Hindlimb muscle (tissue), 1 donor: ENCODE data around the gene ISOC2. TPM values are rescaled to one million over a fixed set of nuclear protein-coding genes. Genes with fewer than 3 reads are reported as not detected.
"Not testable (repeated sequence)": the region's sequence is repeated elsewhere in the genome, so short reads cannot be mapped to it uniquely, and the experiment has no call there.

Experiments
- DNase-seq: peaks from one replicate; pipeline ENCODE4 v3.0.0-alpha.2; 2013
- polyA plus RNA-seq: library from polyadenylated mRNA; unstranded; fragments of 120-200 nt; gene quantifications from one replicate; pipeline ENCODE4 v1.2.1, GENCODE V29; 2013; ENCODE audit not compliant: insufficient read length

ISOC2 gene
- polyA plus RNA-seq, 1 donor = 36.1 TPM

DNA sequence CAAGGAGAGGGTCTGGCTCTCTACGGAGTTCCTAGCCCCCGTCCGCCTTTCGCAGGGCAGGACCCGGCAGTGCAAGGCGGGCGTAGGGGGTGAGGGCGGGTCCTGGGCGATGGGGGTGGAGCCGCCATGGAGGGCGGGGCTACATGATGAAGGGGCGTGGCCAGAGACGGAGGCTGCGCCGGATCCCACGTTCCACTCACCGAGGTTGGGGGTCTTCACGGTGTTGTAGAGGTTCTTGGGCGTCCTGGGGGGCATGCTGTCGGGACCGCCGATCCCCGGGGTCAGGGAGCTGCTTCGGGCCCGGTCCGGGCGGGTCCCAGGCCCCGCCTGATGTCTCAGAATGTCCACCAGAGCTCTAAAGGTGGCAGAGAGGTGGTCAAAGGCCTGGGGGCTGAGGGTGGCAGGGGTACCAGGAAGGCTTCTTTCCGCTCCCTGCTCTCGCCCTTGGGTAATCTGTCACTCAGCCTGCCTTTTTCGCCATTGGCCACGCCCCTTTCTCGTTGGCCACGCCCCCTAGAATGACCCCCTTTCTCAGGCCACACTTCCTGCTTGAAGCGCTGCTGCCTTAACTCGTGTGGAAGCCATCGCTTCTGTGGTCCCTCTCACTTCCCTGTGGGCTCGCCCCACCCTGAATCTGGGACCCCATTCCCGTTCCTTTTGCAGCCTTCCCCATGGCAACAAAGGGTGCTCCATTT is 20.9 kb downstream of the ISOC2 start:
- DNase-seq = no peak

GRCh38 chr19:55439052-55439451 is 22.4 kb downstream of the ISOC2 start:
- no peak for DNase-seq

DNA sequence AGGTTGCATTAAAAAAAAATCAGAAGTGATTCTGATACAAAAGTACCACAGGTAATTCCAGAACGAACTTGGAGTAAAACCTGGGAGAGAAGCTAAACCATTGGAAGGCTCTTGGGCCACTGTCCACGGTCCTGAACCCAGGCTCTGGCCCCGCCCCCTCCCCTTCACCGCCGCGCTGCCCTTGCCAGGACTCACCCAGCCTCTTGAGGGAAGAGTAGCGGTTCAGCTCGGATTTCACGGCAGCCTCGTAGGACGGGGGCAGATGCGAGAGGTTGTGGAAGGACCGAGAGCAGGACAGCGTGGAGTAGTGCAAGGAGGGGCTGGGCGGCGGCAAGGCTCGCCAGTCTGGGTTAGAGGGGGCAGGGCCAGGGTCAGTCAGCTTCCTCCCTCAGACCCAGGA is 24.0 kb downstream of the ISOC2 start:
- peak; percentile 75 for DNase-seq

GRCh38 chr19:55436847-55437246 is 24.6 kb downstream of the ISOC2 start:
- DNase-seq = no peak

DNA sequence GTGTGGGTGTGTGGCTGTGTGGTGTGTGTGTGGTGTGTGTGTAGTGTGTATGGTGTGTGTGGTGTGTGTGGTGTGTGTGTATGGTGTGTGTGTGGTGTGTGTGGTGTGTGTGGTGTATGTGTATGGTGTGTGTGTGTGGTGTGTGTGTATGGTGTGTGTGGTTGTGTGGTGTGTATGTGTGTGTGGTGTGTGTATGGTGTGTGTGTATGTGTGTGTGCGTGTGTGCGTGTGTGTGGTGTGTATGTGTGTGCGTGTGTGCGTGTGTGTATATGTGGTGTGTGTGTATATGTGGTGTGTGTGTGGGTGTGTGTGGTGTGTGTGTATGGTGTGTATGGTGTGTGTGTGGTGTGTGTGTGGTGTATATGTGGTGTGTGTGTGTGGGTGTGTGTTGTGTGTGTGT is 26.4 kb downstream of the ISOC2 start:
- DNase-seq = no peak

DNA sequence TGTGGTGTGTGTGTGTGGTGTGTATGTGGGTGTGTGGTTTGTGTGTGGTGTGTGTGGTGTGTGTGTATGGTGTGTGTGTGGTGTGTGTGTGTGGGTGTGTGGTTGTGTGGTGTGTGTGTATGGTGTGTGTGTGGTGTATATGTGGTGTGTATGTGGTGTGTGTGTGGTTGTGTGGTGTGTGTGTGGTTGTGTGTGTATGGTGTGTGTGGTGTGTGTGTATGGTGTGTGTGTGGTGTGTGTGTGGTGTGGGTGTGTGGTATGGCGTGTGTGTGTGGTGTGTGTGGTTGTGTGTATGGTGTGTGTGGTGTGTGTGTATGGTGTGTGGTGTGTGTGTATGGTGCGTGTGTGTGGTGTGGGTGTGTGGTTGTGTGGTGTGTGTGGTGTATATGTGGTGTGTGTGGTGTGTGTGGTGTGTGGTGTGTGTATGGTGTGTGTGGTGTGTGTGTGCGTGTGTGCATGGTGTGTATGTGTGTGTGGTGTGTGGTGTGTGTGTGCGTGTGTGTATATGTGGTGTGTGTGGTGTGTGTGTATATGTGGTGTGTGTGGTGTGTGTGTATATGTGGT is 27.0 kb downstream of the ISOC2 start:
- no peak for DNase-seq

DNA sequence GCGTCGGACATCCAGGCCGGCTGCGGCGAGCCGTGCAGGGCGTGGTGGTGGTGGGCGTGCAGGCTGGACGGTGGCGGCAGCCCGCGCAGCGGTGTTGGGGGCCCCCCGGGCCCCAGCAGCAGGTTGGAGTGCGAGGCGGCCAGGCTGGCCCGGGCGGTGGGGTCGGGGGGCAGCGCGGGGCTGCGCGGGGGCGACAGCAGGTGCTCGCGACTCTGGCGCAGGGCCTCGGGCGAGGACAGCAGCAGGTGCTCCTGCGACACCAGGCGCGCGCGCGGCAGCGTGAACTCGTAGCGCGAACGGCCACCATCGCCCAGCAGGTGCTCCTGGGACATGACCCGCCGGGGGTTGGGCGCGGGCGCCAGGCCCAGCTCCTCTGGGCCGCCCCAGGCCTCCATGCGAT is 28.1 kb downstream of the ISOC2 start:
- no peak for DNase-seq

GRCh38 chr19:55432241-55432959 is 29.0 kb downstream of the ISOC2 start:
- no peak for DNase-seq

GRCh38 chr19:55431183-55431582 is 30.3 kb downstream of the ISOC2 start:
- no peak for DNase-seq

DNA sequence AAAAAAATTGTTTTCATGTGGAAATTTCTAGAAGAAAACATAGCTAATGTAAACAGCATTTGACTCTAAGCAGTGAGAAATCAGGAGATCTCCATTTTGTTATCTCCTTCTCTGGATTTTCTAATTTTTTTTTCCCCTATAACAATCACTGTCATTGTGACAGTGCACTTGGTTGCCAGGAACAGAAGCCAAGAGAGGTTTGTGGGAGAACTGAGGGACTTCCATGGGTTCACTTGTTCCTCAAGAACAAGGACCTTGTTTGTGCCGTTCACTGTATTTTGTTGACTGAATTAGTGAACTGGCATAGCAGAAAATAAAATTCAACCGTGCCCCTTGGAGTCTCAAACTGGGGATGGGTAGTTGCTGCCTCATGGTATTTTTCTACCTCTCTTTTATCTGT is 35.4 kb downstream of the ISOC2 start:
- DNase-seq = no peak

GRCh38 chr19:55424518-55424917 is 36.9 kb downstream of the ISOC2 start:
- no peak for DNase-seq

DNA sequence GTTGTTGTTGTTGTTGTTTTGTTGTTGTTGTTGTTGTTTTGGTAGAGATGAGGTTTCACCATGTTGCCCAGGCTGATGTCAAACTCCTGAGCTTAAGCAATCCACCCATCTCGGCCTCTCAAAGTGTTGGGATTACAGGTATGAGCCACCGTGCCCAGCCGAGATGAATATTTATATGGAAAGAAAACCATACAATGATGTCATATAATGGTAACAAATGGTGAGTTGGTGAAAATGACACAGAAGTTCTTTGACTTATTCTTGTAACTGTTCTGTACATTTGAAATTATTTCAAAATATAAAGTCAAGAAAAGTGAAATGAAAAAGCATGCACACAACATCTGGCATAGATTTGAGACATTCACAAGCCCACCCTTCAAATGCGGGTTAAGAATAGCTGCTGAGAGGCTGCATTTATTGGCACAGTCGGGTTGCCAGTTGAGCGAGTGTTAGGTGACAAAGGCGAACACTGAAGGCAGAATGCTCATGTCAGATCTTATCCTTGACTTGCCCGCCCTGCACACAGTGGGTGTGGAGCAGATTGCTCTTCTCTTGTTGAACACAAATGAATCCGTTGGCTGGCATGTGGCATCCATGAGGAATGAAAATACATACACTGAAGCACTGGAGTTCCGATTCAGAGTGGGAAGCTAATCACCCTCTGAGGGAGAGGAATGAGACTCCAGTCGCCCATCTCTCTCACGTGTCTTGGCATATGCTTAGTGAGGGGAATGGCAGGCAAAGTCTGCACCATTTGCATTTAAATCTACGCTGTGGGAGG is 38.0 kb downstream of the ISOC2 start:
- no peak for DNase-seq

GRCh38 chr19:55421281-55421680 is 40.2 kb downstream of the ISOC2 start:
- not testable (repeated sequence) for DNase-seq

DNA sequence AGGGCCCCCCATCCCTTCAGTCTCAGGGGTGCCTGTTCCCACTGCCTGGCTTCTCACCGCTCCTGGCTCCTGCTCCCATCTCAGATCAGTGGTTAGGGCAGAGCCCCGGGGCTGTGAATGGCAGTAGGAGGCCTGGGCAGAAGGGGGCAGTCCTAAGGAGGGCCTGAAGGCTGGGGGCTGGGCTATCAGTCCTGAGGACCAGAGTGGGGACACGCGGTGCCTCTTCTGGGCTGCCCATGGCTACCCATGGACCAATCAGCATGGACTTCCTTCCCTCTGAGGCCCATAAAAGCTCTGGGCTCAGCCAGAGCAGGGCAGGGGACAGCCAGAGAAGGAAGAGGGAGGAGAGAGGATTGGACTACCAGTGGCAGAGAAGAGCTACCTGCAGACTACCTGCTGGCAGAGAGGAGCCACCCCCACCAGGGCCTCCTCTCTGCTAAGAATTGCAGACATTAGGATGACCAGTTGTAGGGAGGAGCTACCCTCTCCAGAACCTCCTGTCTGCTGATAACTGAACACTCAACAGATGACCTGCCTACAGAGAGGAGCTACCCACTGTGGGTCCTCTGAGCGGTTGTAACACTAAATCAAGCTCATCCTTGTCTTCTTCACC is 41.7 kb downstream of the ISOC2 start:
- DNase-seq = no peak

GRCh38 chr19:55419103-55419502 is 42.3 kb downstream of the ISOC2 start:
- no peak for DNase-seq

DNA sequence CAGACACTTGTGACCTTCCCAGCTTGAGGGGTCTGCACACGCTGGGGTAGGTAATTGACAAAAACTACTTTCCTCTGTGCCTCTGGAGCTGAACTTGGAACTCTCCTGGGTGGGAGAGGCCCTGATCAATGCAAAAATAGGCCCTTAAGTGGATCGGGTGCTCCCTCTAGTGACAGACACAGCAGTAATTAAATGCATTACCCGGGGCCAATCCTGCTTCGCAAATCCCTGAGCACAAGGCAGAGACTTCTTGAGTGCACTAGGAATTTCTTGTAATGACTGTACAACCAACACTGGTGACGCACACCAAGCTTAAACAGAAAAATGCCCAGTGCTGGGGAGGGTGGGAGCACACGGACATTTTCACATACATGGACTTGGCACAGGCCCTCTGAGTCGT is 43.3 kb downstream of the ISOC2 start:
- peak; percentile 71 for DNase-seq

GRCh38 chr19:55410168-55410567 is 51.3 kb downstream of the ISOC2 start:
- DNase-seq = no peak

- not testable (repeated sequence) for DNase-seq
Measured at GRCh38 chr19:55409179-55409578, 52.3 kb downstream of the ISOC2 start.

- no peak for DNase-seq
Measured at GRCh38 chr19:55408533-55408872, 52.9 kb downstream of the ISOC2 start.

- peak; percentile 99 for DNase-seq
Measured at GRCh38 chr19:55407800-55408532, 53.5 kb downstream of the ISOC2 start.

DNA sequence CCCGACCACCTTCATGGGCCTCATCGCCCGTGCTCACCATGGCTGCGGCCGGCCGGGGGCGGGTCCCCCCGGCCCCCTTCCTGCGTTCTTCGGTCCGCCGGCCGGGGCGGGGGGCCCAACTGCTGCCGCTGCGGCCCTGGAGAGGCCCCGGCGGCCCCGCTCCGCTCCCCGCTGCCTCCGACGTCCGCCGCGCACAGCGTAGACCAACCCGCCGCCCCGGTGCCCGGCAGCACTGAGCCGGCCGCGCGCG is 54.0 kb downstream of the ISOC2 start, which contains the start of gene UBE2S:
Gene UBE2S, minus strand, starts transcription at position 239 of the 250 bp plus-strand sequence. Its CDS starts 199 bp downstream, at position 40.
- not testable (repeated sequence) for DNase-seq

DNA sequence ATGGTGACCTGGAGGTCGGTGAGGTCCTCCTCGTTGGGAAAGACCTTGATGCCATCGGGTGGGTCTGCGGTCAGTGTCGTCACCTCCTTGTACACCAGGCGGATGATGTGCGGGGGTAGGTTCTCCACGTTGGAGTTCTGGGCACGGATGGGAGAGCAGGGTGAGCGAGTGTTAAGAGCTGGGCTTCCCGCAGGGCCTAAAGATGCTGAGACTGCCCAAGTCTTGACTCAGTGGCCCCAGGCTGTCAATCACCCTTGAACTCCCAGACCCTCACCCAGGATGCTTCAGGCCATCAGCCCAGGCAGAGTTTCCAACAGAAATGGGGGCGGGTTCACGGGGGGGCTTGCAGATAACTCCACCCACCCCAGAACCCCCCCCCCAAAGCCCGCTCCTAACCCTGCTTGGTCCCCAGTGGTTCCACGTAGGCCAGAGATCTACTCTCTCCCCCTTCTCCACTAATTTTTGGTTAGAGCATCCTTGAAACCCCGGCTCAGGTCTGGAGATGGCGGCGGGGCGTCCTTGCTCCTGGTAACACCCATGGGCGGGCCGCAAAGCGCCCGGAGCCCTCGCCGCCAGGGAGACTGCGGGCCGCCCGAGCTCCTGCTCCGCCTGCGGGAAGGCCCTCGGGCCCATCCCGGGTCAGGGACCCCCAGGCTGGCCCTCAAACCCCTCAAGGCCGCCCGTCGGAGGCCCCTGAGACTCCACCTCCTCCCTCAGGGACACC is 54.5 kb downstream of the ISOC2 start:
- DNase-seq = peak; percentile 29
